HG03159 (cell line): ENCODE data around the gene ADAMTS1.

Experiments
- ATAC-seq: cut with Tn5 transposase; IDR thresholded peaks from one replicate; pipeline ENCODE4 v1.9.1; 2021; ENCODE audit warnings: mild to moderate bottlenecking, moderate library complexity; ENCODE audit not compliant: unreplicated experiment

The ADAMTS1 gene

DNA sequence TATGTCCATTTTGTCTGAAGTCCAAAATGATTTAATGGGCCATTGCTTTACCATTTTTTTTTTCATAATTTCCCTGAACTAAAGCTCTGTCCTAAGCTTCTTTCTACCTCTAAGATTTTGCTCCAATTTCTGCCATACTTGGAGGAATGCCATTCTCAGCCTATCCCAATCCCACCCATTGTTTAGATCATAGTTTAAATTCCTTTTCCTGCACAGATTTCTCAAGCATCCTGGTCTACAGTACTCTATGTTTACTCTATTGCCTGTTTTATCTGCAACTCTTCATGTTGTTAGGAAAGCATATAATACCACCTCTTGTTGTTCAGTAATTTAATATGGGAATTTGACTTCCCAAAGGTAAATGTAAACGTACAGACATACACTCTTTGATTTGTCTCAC, 30.8 kb downstream of the ADAMTS1 start:
- ATAC-seq: no peak

DNA sequence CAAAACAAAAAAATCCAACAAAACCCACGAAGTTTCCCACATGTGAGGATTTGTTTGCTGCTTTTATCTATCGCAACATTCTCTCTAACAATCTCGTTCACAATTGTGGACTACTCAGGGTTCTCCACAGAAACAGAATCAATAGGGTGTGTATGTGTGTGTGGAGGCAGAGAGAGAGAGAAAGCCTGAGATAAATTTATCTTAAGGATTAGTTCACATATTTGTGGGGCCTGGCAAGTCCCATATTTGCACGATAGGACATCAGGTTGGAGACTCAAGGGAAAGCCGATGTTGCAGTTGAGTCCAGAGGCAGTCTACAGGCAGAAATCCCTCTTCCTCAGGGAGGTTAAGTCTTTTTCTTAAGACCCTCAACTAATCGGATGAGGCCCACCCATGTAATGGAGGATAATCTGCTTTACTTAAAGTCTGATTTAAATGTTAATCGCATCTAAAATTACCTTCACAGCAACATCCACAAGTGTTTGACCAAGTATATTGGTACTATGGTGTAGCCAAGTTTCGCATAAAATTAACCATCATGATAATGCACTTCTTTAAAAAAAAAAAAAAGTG, 31.7 kb downstream of the ADAMTS1 start:
- no peak for ATAC-seq

DNA sequence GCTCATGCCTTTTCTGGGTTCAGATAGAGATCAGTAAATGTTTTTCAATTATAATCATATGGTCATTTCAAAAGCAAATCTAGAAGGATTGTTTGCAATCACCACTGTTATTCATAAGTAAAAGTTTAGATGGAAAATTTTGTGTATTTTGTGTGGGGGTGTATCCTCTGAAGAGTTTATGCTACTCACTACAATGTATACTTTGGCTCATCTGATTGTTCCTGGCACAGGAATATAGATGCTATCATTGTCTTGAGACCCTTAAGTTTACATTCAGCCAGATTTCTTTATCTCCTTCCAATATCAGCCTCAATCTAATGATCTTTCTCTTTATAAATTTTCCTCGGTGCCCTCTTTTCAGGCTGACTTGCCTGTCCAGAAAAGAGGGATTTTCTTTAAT, 33.0 kb downstream of the ADAMTS1 start:
- no peak for ATAC-seq

DNA sequence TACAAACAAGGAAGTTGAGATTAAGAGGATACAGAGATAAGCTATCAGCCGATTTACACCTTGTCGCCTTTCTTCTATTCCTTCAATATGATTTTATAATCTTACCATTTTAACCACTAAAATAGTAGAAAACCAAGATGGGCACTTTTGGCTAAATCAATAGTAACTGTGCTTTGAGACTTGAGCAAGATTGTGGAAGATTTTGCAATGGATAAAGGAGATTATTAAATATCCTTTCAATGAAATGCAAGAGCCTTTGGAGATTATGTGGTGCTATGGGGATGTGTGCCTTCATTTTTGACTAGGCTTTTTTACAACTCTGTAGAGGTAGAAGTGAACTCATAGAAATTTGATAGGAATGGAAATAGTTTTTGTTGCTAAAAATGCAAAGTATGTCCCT, 33.7 kb downstream of the ADAMTS1 start:
- no peak for ATAC-seq

- ATAC-seq: no peak
Observed at GRCh38 chr21:26810676-26811415, 34.4 kb downstream of the ADAMTS1 start.

- ATAC-seq: no peak
Observed at GRCh38 chr21:26810266-26810665, 34.9 kb downstream of the ADAMTS1 start.

DNA sequence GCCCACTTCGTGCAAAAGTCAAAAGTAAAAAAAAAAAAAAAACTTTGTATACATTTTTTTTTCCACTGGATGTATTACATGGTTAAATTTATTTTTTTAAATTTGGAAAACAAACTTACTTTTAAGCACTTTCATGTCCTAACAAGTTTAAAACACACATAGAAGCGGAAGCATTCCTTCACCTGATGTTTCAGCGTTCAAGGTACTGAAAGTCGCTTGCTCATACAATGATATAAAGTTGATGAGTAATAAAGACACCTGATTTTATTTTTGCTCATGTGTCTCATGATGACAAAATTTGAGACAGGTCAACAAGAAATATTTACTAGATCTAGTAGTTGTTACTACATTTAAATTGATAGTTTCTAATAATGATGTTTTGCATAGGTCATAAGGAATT, 35.5 kb downstream of the ADAMTS1 start:
- ATAC-seq: no peak

DNA sequence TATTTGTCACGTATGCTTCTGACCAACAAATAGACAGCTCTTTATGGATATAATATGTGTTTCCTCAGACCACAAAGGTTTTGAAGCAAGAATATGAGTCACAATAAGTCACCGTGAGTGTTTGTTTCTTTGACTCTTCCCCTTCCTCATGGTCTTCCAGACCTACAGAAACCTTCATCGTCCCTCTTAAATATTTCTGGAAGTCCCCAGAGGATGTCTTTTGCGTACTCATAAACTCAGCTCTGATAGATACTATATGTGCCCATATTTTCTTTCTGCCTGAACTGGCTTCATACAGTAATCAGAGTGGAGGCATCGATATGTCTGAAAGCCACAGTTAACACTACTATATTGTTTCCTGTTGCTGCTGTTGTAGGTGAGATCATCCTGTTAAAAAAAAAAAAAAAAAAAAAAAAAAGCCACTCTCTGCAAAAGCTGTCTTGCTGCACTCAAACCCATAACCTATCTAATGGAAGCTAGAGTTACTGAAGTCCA, 38.4 kb downstream of the ADAMTS1 start:
- no peak for ATAC-seq

- no peak for ATAC-seq
Observed at GRCh38 chr21:26804895-26805609, 40.2 kb downstream of the ADAMTS1 start.

- ATAC-seq: no peak
Observed at GRCh38 chr21:26801498-26801897, 43.7 kb downstream of the ADAMTS1 start.

GRCh38 chr21:26800970-26801431, 44.2 kb downstream of the ADAMTS1 start:
- ATAC-seq: no peak

- no peak for ATAC-seq
Observed at GRCh38 chr21:26800455-26800854, 44.8 kb downstream of the ADAMTS1 start.

GRCh38 chr21:26800001-26800400, 45.2 kb downstream of the ADAMTS1 start:
- no peak for ATAC-seq

DNA sequence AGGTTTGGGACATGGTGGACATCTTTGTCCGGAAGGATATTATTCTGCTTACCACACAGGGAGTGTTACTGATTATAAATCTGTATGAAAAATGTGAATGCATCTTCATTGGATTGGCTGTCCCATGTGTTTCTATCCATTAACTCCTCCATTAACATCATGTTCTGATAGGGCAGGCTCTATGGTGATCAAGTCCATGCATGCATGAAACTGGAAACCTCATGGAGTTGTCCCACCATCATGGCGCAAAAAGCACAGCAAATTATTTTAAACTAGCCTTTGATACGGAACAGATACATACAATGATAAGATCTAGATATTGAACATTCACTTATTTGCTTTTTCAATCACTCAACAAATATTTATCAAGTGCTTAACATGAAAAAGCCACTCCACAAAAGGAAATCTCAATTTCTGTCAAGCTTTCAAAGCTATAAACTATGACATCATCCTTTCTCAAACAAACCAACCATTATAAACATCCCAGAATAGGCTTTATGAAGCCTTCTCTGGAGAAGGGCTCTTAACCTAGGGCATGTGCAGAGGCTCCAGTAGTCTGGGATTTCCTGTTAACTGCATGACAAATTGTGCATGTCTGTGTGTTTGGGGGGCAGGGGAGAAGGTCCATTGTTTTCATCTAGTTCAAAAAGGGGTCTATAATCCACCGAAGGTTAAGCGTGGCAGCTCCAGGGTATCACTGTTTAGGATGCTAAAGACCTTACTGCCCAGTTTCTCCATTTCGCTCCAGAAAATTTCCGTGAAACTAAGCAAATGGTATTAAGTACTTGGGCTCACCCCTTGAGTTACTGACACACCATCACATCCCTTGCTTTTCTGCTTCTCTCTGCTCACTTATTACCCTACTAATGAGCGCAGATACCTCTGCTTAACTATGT, 46.1 kb downstream of the ADAMTS1 start:
- no peak for ATAC-seq

DNA sequence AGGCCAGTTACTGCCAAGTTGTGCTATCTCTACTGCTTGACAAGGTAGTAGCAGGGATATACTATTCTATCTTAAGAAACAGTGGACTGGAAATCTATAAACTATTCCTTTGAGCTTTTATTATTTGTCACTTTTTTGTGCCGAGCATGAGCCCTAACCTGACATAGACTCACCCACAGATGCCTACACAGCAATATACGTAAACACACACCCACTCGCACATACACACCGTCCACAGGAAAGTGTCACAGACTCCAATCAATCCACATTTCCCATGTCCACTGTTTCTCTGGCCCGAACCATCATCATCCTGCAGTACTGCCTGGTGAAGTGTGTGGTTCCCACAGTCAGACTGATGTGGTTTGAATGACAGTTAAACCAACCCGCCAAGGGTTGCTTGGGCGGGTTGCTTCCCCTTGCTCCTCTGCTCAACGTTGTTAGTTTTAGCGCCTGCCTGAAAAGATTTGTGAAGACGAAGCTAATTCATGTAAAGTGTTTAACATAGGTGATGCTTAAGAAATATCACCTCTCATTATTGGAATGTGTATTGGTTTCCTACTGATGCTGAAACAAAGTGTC, 47.2 kb downstream of the ADAMTS1 start:
- no peak for ATAC-seq

- no peak for ATAC-seq
Observed at GRCh38 chr21:26795866-26796329, 49.3 kb downstream of the ADAMTS1 start.

GRCh38 chr21:26795412-26795805, 49.8 kb downstream of the ADAMTS1 start:
- no peak for ATAC-seq

GRCh38 chr21:26794597-26795411, 50.4 kb downstream of the ADAMTS1 start:
- no peak for ATAC-seq

- no peak for ATAC-seq
Observed at GRCh38 chr21:26790296-26790695, 54.9 kb downstream of the ADAMTS1 start.

DNA sequence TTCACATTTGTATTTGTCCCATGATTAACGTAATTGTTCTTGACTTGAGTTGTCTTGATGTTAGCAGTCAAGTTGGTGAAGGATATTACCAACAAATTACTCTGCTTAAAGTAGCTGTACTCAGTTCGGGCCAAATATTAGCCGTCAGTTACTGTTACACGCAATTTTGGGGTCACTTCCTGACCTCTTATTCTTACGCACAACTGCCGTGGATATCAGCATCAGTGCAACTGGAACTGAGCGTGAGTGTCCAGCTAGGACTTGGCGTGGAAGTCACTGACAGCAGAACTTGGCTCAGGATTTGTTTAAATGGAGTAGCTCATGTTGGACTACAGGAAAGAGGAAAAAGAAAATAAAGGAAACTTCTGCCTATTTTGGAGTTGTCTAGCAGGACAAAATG, 56.4 kb downstream of the ADAMTS1 start:
- no peak for ATAC-seq
